CD4-positive, alpha-beta T cell (primary cell): ENCODE measurements around the gene CACNA1B. TPM values are rescaled to one million over a fixed set of nuclear protein-coding genes. Genes with fewer than 3 reads are reported as not detected.

Source experiments
- ATAC-seq: fragments of 200-7000 bp; cut with Tn5 transposase; one replicate; pipeline ENCODE4 v1.10.0; 2022; ENCODE audit warnings: mild to moderate bottlenecking; ENCODE audit not compliant: poor library complexity
- CTCF ChIA-PET: fragments of 350-600 bp; sonication (Branson Sonifier 250); formaldehyde crosslinking; loops from one replicate; lab custom pipeline; 2021; ENCODE audit warnings: antibody characterized with exemption, inconsistent platforms; lab: Charles Lee
- POLR2A ChIA-PET: fragments of 350-600 bp; sonication (Branson Sonifier 250); formaldehyde crosslinking; loops from one replicate; lab custom pipeline; 2021; ENCODE audit warnings: antibody characterized with exemption, inconsistent platforms; lab: Charles Lee
- DNase-seq, 14 experiments: peaks; one replicate each; pipeline ENCODE4 v3.0.0-alpha.2; 2013 to 2020; ENCODE audit warnings: mixed read lengths in 2 of 14
- H3K27ac ChIP-seq, 2 donors: one replicate each; pipeline versions ENCODE4 v1.5.1 to v1.7.0; 2013; ENCODE audit warnings: low read length in 2 of 2, low read depth in 1 of 2, mild to moderate bottlenecking in 1 of 2
- H3K27me3 ChIP-seq, 2 experiments: 1 replicate in 1 of 2; 2 replicates in 1 of 2; pipeline versions ENCODE4 v1.6.1 to v1.7.0; 2013; ENCODE audit warnings: low read length in 2 of 2, control low read depth in 1 of 2, mild to moderate bottlenecking in 1 of 2, moderate library complexity in 1 of 2; ENCODE audit not compliant: insufficient read depth in 2 of 2, control insufficient read depth in 1 of 2
- H3K36me3 ChIP-seq: one replicate; pipeline ENCODE4 v1.6.1; 2013; ENCODE audit warnings: low read length, control low read depth; ENCODE audit not compliant: insufficient read depth
- H3K4me1 ChIP-seq: one replicate; pipeline ENCODE4 v1.6.1; 2013; ENCODE audit warnings: low read length, control low read depth; ENCODE audit not compliant: insufficient read depth
- H3K4me3 ChIP-seq: one replicate; pipeline ENCODE4 v1.5.1; 2013; ENCODE audit warnings: mild to moderate bottlenecking, low read length, moderate library complexity
- H3K9me3 ChIP-seq, 2 experiments: 1 replicate in 1 of 2; 2 replicates in 1 of 2; pipeline versions ENCODE4 v1.6.1 to v1.7.0; 2013; ENCODE audit warnings: low read length in 2 of 2, mild to moderate bottlenecking in 2 of 2, control low read depth in 1 of 2, moderate library complexity in 1 of 2; ENCODE audit not compliant: control insufficient read depth in 1 of 2, insufficient read depth in 1 of 2
- H3K27ac Mint-ChIP-seq: one replicate; pipeline ENCODE4 v1.8.0; 2020; ENCODE audit warnings: mixed read lengths
- H3K27me3 Mint-ChIP-seq: one replicate; pipeline ENCODE4 v1.8.0; 2021; ENCODE audit warnings: mixed read lengths
- H3K36me3 Mint-ChIP-seq: one replicate; pipeline ENCODE4 v1.8.0; 2021; ENCODE audit warnings: low read depth, mixed read lengths
- H3K4me1 Mint-ChIP-seq: one replicate; pipeline ENCODE4 v1.8.0; 2021; ENCODE audit warnings: low read depth, mixed read lengths
- H3K4me3 Mint-ChIP-seq: one replicate; pipeline ENCODE4 v1.8.0; 2020; ENCODE audit warnings: mild to moderate bottlenecking, mixed read lengths
- H3K9me3 Mint-ChIP-seq: one replicate; pipeline ENCODE4 v1.8.0; 2020; ENCODE audit warnings: mixed read lengths
- intact Hi-C, 2 experiments: fragments of 100-400 bp; cut with DNase I in 1 of 2; cut with micrococcal nuclease in 1 of 2; formaldehyde crosslinking; loops; one replicate each; pipeline versions ENCODE4 v1.15.1 to v1.9.0; 2023 to 2025; cut with DNase I, micrococcal nuclease
- total RNA-seq, 174 experiments: library from RNA in 2 of 174; stranded (reverse) in 2 of 174; gene quantifications; one replicate each; pipeline ENCODE4 v1.2.3 and lab custom pipeline; 2021 to 2026
- TF ChIP-seq, protein P1 (sequence below): fragments of 200-600 bp; IDR thresholded peaks from one replicate; pipeline ENCODE4 v1.8.0; 2022; ENCODE audit warnings: antibody characterized with exemption, mild to moderate bottlenecking

CACNA1B gene
- total RNA-seq, 2 experiments from 2014 or later: not detected

DNA sequence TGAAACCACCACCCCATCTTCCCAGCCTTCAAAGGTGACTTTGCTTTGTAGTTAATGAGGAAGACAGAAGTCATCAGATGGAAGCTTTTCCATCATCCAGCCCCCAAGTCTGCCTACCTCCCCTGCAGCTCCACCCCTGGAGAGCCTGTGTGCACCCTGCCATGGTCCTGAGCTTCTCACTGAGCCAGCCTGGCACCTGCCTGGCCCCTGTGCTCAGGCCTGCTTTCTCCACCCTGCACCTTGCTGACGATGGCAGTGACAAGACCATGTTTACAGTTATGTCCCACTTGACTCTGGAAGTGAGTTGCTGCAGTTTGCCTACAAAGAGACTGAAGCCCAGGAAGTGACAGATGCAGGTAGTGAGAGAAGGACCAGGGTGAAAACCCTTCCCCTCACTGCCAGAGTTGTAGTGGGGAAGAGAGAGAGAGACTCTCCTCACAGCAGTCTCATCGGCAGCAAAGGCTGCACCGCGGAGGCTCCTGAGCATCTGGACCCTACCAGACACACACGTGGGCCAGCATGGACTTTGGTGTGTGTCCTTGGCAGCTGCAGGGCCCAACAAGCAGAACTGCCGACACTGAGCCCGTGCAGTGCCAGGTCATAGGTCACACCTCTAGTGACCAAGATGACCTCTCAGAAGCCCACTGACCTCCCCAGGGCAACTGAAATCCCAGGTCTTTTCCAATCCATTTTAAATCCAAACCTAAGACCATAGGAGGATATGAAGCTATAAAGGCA lies 107.1 kb downstream of the CACNA1B start:
- no peaks in the 10 kb centered on the region for H3K36me3 Mint-ChIP-seq
- DNase-seq: no peak
- H3K36me3 ChIP-seq: no peaks in the 10 kb centered on the region

DNA sequence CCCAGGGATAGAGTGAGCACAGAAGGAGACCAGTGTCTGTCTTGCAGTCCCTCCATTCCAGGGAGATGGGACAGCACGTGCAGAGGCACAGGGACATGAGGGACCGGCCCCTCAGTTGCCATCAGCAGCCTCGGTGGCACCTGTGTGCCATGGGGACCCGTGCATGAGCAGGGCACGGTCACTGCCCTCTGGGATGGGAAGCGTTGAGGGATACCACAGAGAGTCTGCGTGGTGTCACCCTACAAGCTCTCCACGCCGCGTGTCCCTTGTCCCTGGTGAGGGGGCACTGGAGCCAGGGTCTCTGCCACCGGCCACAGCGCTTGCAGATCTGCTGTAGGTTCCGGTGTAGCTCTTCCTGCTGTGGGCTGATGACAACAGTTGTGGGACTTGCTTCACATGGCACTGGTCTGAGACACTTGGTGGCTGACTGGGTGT lies 108.1 kb downstream of the CACNA1B start:
- peaks cover 52% of the 10 kb centered on the region for H3K27me3 Mint-ChIP-seq
- ChIA-PET CTCF (no interaction called here), POLR2A (no interaction called here)

More for the DNA sequence above, 107.1 kb downstream of the CACNA1B start:
- H3K4me1 Mint-ChIP-seq: no peaks in the 10 kb centered on the region
- no peaks in the 10 kb centered on the region for H3K9me3 Mint-ChIP-seq
- CTCF ChIA-PET: no interaction called here
- H3K27ac Mint-ChIP-seq: no peak overlapping the region
- Histone ChIP-seq H3K27ac (no peak overlapping the region), H3K9me3 (no peaks in the 10 kb centered on the region), H3K4me3 (no peak overlapping the region), H3K4me1 (no peaks in the 10 kb centered on the region), H3K27me3 (peaks cover 4 to 8% of the 10 kb centered on the region in 2 experiments)
- no peak overlapping the region for H3K4me3 Mint-ChIP-seq
- peaks cover 48% of the 10 kb centered on the region for H3K27me3 Mint-ChIP-seq
- TF ChIP-seq, protein P1, sequence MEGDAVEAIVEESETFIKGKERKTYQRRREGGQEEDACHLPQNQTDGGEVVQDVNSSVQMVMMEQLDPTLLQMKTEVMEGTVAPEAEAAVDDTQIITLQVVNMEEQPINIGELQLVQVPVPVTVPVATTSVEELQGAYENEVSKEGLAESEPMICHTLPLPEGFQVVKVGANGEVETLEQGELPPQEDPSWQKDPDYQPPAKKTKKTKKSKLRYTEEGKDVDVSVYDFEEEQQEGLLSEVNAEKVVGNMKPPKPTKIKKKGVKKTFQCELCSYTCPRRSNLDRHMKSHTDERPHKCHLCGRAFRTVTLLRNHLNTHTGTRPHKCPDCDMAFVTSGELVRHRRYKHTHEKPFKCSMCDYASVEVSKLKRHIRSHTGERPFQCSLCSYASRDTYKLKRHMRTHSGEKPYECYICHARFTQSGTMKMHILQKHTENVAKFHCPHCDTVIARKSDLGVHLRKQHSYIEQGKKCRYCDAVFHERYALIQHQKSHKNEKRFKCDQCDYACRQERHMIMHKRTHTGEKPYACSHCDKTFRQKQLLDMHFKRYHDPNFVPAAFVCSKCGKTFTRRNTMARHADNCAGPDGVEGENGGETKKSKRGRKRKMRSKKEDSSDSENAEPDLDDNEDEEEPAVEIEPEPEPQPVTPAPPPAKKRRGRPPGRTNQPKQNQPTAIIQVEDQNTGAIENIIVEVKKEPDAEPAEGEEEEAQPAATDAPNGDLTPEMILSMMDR: no peak
- intact Hi-C loops: no loop called here
- no peak for ATAC-seq
- POLR2A ChIA-PET: no interaction called here

DNA sequence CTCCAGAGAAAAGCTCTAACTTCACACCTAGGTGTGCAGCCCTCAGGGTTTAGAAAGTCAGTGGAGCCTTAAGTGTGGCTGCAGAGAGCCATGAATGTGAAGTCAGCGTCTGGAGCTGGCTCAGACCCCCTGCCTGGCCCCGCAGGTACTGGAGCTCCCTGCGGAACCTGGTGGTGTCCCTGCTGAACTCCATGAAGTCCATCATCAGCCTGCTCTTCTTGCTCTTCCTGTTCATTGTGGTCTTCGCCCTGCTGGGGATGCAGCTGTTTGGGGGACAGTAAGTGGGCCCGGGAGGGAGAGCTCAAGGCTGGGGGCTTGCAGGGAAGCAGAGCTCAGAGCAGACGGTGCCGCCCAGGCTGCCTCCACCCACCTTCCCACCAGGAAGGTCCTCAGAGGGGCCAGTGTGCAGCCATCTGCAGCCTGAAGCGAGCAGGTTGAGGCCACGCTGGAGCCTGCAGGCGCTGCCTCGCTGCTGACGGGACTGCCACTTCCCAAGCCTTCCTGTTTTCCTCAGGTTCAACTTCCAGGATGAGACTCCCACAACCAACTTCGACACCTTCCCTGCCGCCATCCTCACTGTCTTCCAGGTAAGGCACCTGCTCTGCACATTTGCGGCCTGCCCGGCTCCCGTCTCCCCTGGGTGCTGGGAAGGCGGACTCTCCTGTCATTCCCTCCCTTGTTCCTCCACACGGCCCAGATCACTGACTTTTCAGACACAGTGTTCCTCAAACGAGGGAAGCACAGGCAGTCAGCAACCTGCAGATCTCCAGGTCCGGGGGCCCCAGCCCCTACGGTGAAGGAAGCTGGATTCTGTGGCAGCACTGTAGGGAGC lies 108.9 kb downstream of the CACNA1B start:
- H3K27ac Mint-ChIP-seq: no peak overlapping the region
- DNase-seq: peak in 1 of 14 experiments; percentile 6
- CTCF ChIA-PET: no interaction called here

More for the DNA sequence above, 108.1 kb downstream of the CACNA1B start:
- H3K9me3 Mint-ChIP-seq: no peaks in the 10 kb centered on the region
- H3K4me3 Mint-ChIP-seq: no peak overlapping the region
- Histone ChIP-seq H3K4me3 (no peak overlapping the region), H3K9me3 (no peaks in the 10 kb centered on the region), H3K27me3 (peaks cover 8 to 9% of the 10 kb centered on the region in 2 experiments), H3K4me1 (no peaks in the 10 kb centered on the region), H3K27ac (no peak overlapping the region), H3K36me3 (no peaks in the 10 kb centered on the region)
- no peak for DNase-seq
- no peaks in the 10 kb centered on the region for H3K36me3 Mint-ChIP-seq
- H3K4me1 Mint-ChIP-seq: no peaks in the 10 kb centered on the region
- intact Hi-C loops: no loop called here
- TF ChIP-seq, protein P1: no peak
- no peak for ATAC-seq
- no peak overlapping the region for H3K27ac Mint-ChIP-seq

More for the DNA sequence above, 108.9 kb downstream of the CACNA1B start:
- no peaks in the 10 kb centered on the region for H3K9me3 Mint-ChIP-seq
- Histone ChIP-seq H3K36me3 (no peaks in the 10 kb centered on the region), H3K4me3 (no peak overlapping the region), H3K27ac (no peak overlapping the region), H3K9me3 (no peaks in the 10 kb centered on the region), H3K4me1 (no peaks in the 10 kb centered on the region), H3K27me3 (peaks cover 8 to 13% of the 10 kb centered on the region in 2 experiments)
- H3K36me3 Mint-ChIP-seq: no peaks in the 10 kb centered on the region
- no peak overlapping the region for H3K4me3 Mint-ChIP-seq
- peaks cover 61% of the 10 kb centered on the region for H3K27me3 Mint-ChIP-seq
- H3K4me1 Mint-ChIP-seq: no peaks in the 10 kb centered on the region
- no peak for ATAC-seq
- TF ChIP-seq, protein P1: no peak
- intact Hi-C loops: no loop called here
- POLR2A ChIA-PET: no interaction called here
